SK-N-MC (cell line): ENCODE measurements around the gene DGCR2.

Experiments used
- DNase-seq: peaks from one replicate; pipeline ENCODE4 v3.0.0-alpha.2; 2011; ENCODE audit warnings: low read depth, low spot score
- H3K27ac ChIP-seq: fragments of 200-600 bp; sonication (generic); 2 replicates; pipeline ENCODE4 v1.5.1; 2016; ENCODE audit warnings: mixed run types
- H3K36me3 ChIP-seq: fragments of 200-600 bp; sonication (generic); 2 replicates; pipeline ENCODE4 v1.6.1; 2017; ENCODE audit warnings: antibody characterized with exemption, low read length, mixed read lengths; ENCODE audit not compliant: insufficient read depth
- H3K4me3 ChIP-seq: fragments of 200-600 bp; sonication (generic); 2 replicates; pipeline ENCODE4 v1.5.1; 2016
- H3K9ac ChIP-seq: fragments of 200-600 bp; sonication (generic); 2 replicates; pipeline ENCODE4 v1.8.0; 2017; ENCODE audit warnings: mixed run types, mixed read lengths; ENCODE audit not compliant: insufficient read length
- H3K9me3 ChIP-seq: fragments of 200-600 bp; sonication (generic); 2 replicates; pipeline ENCODE4 v1.6.1; 2017; ENCODE audit warnings: low read depth, mild to moderate bottlenecking, antibody characterized with exemption, low read length, moderate library complexity, mixed read lengths
- EZH2 ChIP-seq: fragments of 200-600 bp; sonication (generic); IDR thresholded peaks from one replicate; pipeline ENCODE4 v1.6.1; 2017; ENCODE audit warnings: antibody characterized with exemption
- FOXP2 ChIP-seq: optimal IDR thresholded peaks from 2 replicates; pipeline ENCODE3; 2011; ENCODE audit warnings: mild to moderate bottlenecking, moderate library complexity; ENCODE audit not compliant: insufficient read depth; ENCODE audit errors: extremely low read length, control extremely low read depth
- POLR2AphosphoS5 ChIP-seq: IDR thresholded peaks from 2 replicates; pipeline ENCODE4 v1.6.1; 2012; ENCODE audit warnings: mild to moderate bottlenecking, low read depth, low read length, borderline replicate concordance

DGCR2 gene

GRCh38 chr22:19065298-19065859 is 56.8 kb downstream of the DGCR2 start:
- TF ChIP-seq EZH2 (no peak), FOXP2 (no peak), POLR2AphosphoS5 (no peak)
- Histone ChIP-seq H3K9ac (no peak overlapping the region), H3K4me3 (no peak overlapping the region), H3K9me3 (no peaks in the 10 kb centered on the region), H3K27ac (no peak overlapping the region), H3K36me3 (peaks cover 27% of the 10 kb centered on the region; the same call in 1 of the 2 replicates)
- no peak for DNase-seq

DNA sequence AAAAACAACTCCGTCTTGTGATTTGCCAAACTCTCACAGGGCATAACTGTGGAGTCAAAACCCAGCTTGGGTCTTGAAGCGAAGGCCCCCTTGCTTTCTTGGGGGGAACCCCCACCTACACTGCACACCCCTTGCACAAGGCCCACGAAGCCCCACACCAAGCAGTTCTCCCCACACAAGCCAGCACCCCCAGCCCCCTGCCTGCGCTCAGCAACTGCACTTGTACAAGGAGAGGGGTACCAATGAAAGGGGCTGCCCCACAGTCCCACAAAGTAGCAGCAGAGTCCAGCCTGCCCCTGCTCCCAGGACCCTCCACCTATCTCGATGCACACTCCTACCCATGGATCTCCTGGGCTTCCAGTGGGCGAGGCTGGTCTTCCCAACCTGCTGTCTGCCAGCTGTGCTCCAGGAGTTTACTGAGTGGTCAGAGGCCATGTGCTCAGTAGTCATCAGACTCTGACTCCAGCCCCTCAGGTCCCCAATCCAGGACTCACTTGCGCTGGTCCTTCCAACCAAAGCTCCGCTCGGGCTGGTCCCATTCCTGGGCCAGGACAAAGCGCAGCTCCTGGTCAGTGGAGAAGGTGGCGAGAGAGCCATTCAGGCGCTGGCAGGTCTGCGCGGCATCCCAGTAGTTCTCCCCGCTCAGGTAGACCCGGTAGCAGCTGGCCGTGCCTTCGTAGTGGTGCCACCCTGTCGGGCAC is 57.7 kb downstream of the DGCR2 start:
- no peak overlapping the region for H3K4me3 ChIP-seq
- no peak overlapping the region for H3K9ac ChIP-seq
- H3K27ac ChIP-seq, result no peak overlapping the region
- DNase-seq, result no peak
- H3K9me3 ChIP-seq, result no peaks in the 10 kb centered on the region
- TF ChIP-seq FOXP2 (no peak), EZH2 (no peak), POLR2AphosphoS5 (no peak)
- peaks cover 30% of the 10 kb centered on the region; the same call in 1 of the 2 replicates for H3K36me3 ChIP-seq

DNA sequence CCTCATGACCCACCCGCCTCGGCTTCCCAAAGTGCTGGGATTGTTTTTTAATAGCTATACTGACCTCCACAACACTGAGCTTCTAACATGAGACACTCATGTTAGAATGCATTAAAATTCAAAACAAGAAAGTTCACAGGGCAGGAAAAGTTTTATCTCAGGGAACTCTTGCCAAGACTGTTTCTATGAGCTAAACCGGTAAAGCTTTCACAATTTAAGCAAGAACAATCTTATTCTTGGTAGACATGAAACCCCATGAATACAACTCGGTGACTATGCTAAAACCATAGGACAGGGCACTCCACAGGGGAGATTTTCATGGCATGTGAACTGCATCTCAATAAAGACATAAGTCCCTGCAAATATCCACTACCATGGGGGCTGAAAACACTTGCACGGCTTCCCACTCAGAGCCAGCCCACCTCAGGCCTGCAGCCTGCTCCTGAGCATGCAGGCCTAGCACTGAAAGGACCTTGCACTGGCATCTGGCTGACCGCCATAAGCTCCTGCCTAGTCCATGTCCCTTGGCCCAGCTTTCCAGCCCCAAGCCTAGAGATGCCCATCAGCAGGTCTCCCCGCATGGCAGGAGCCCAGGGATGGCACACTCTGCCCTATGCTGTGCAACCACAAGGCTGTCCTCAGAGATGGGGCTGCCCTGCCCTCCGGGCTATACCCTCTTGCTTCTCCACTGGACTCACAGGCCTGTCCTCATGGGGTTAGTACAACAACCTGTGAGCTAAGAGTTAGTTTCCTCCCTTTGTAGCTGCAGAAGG is 58.4 kb downstream of the DGCR2 start:
- no peak for DNase-seq
- no peak for TF ChIP-seq POLR2AphosphoS5
- TF ChIP-seq FOXP2, result no peak
- no peak for TF ChIP-seq EZH2
- H3K36me3 ChIP-seq, result peaks cover 30% of the 10 kb centered on the region; the same call in 1 of the 2 replicates

GRCh38 chr22:19062943-19063308 is 59.3 kb downstream of the DGCR2 start:
- no peak overlapping the region for H3K27ac ChIP-seq
- DNase-seq, result no peak
- no peaks in the 10 kb centered on the region for H3K9me3 ChIP-seq
- H3K4me3 ChIP-seq, result no peak overlapping the region
- no peak for TF ChIP-seq FOXP2
- no peak for TF ChIP-seq POLR2AphosphoS5
- no peak for TF ChIP-seq EZH2
- no peak overlapping the region for H3K9ac ChIP-seq
- H3K36me3 ChIP-seq, result peaks cover 28% of the 10 kb centered on the region; the same call in 1 of the 2 replicates

More for the DNA sequence above, 58.4 kb downstream of the DGCR2 start:
- Histone ChIP-seq H3K27ac (no peak overlapping the region), H3K4me3 (no peak overlapping the region), H3K9ac (no peak overlapping the region), H3K9me3 (no peaks in the 10 kb centered on the region)

DNA sequence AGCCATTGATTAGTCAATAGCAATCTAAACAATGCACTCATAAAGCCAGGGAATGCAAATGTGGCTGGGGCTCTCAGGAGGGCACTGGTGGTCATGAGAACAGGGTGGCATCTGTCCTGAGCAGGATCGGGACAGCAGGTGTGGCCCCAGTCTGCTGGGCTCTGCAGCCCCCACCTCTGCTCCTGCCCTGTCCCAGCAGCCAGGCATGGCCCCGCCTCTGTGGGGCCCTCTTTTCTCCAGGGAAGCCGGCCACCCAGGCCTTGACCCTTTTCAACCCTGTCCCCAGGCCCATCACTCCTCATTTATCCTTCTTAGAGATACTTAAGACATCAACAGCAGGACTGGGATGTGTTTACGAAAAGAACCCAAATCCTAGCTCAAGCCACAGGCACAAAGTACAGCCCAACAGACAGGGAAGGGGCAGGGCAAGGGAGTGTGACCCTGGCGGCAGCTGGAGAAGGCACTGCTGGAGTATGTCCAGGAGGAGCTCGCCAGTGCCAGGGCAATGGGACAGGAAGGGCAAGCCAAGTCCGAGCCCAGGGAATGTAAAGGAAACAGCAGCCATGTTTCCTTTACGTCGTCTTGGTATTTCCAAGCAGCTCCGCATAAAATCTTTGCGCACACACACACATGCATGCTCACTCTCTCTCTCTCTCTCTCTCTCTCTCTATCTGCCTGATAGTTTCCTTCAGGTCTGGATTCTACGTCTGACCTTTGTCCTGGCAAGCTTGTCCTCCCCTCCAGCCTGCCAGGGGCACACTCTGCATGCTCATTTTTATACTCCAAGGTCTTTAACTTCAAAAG is 59.9 kb downstream of the DGCR2 start:
- H3K27ac ChIP-seq, result no peak overlapping the region
- TF ChIP-seq FOXP2 (no peak), POLR2AphosphoS5 (no peak), EZH2 (no peak)
- no peaks in the 10 kb centered on the region for H3K9me3 ChIP-seq
- H3K36me3 ChIP-seq, result peaks cover 26% of the 10 kb centered on the region; the same call in 1 of the 2 replicates
- no peak overlapping the region for H3K9ac ChIP-seq
- H3K4me3 ChIP-seq, result no peak overlapping the region
- DNase-seq, result no peak

DNA sequence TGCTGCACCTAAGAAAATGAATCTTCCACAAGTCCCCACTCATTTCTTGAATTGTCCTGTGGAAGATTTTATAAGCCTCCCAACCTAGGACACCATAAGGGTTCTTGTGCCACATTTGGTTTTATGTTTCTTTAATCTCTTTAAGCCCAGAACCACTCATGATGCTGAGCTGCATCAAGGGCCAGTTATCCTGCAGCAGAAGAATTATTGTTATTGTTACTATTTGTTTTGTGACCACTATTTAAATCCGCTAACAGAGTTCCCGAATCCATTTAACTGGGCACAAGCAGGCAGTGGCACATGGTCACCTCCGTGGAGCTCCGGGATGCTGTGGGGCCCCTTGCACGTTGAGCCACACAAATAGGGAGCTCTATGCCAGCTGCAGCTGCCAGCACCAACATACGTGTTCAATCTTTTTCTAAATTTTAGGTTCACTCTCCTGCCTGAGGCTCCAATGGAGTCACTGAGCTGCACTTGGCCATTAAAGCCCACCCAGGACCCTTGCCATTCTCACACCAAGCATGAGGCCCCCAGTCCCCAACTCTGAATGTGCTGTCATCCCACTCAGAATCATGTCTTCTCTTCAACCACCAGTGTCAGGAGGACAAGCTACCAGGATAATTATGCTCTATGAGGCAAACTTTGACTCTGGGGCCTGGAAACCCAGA is 60.6 kb downstream of the DGCR2 start:
- TF ChIP-seq FOXP2 (no peak), POLR2AphosphoS5 (no peak), EZH2 (no peak)
- Histone ChIP-seq H3K4me3 (no peak overlapping the region), H3K9ac (no peak overlapping the region), H3K36me3 (peaks cover 23% of the 10 kb centered on the region; the same call in 1 of the 2 replicates), H3K27ac (no peak overlapping the region), H3K9me3 (no peaks in the 10 kb centered on the region)
- DNase-seq, result no peak

DNA sequence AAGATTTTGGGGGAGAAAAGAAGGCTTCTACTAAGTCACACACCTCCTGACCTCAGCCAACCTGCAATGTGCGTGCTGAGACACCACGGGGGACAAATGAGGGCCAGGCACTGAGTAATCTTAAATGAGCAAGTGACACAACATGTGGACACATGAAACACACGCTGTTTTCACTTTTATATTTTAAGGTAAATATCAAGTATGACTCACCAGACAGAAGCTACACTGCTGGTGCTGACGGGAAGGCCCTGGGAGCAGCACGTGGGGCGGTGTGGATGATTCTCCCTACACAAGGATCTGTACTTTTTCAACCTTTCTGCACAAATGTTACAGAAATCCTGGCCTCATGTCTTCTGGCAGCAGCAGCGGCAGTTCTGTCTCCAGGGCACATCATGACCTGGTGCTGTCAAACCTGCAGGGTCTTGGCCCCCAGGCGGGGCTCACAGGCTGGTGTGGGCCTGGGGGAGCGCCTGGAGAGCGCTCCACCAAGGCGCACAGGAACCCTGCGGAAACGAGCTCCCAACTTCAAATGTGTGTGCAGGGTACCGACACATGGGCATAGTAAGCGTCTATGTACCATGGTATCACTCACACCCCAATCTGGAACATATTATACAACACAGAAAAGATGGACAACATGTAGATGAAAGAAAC is 61.7 kb downstream of the DGCR2 start:
- TF ChIP-seq POLR2AphosphoS5 (no peak), FOXP2 (no peak), EZH2 (no peak)
- H3K27ac ChIP-seq, result no peak overlapping the region
- H3K4me3 ChIP-seq, result no peak overlapping the region
- no peaks in the 10 kb centered on the region for H3K9me3 ChIP-seq
- H3K36me3 ChIP-seq, result peaks cover 23% of the 10 kb centered on the region; the same call in 1 of the 2 replicates
- no peak for DNase-seq
- no peak overlapping the region for H3K9ac ChIP-seq
